Peyer's patch (tissue), 4 donors: ENCODE measurements around the gene MLYCD. TPM values are rescaled to one million over a fixed set of nuclear protein-coding genes. Genes with fewer than 3 reads are reported as not detected.

Source experiments
- DNase-seq, 3 donors: peaks; one replicate each; pipeline ENCODE4 v3.0.0-alpha.2; 2017 to 2019
- H3K27ac ChIP-seq, 4 donors: fragments of 200-600 bp; sonication (generic); one replicate each; pipeline ENCODE4 v1.5.1; 2016 to 2019
- H3K27me3 ChIP-seq, 2 donors: fragments of 200-600 bp; sonication (generic); one replicate each; pipeline ENCODE4 v1.5.1; 2019
- H3K36me3 ChIP-seq, 3 donors: fragments of 200-600 bp; sonication (generic); one replicate each; pipeline ENCODE4 v1.5.1; 2016 to 2019
- H3K4me1 ChIP-seq, 4 donors: fragments of 200-600 bp; sonication (generic); one replicate each; pipeline ENCODE4 v1.5.1; 2016 to 2019
- H3K4me3 ChIP-seq, 4 donors: fragments of 200-600 bp; sonication (generic); 1 replicate in 3 of 4; 2 replicates in 1 of 4; pipeline ENCODE4 v1.5.1; 2016 to 2019; ENCODE audit warnings: mild to moderate bottlenecking in 1 of 4
- H3K9me3 ChIP-seq, 4 donors: fragments of 200-600 bp; sonication (generic); one replicate each; pipeline ENCODE4 v1.5.1; 2016 to 2019; ENCODE audit warnings: mild to moderate bottlenecking in 1 of 4
- POLR2A ChIP-seq, 2 donors: fragments of 450-650 bp; IDR thresholded peaks; one replicate each; pipeline ENCODE4 v1.5.1; 2017; ENCODE audit warnings: antibody characterized with exemption in 2 of 2, mild to moderate bottlenecking in 2 of 2, moderate library complexity in 2 of 2
- total RNA-seq, 4 donors: library from RNA; depleted of rRNA; stranded (reverse); fragments of >200 nt; gene quantifications; one replicate each; pipeline ENCODE4 v1.1.0, GENCODE V29; 2016
- TF ChIP-seq, protein P1 (sequence below), 6 experiments: fragments of 450-650 bp in 4 of 6; fragments of 200-600 bp in 2 of 6; sonication (generic) in 1 of 6; IDR thresholded peaks; one replicate each; pipeline ENCODE4 v1.5.1; 2017 to 2019; ENCODE audit warnings: antibody characterized with exemption in 6 of 6, mild to moderate bottlenecking in 3 of 6, moderate library complexity in 1 of 6

MLYCD gene
- total RNA-seq, 4 donors from 2014 or later: 13.5 to 31.4 (median 31.0) TPM

DNA sequence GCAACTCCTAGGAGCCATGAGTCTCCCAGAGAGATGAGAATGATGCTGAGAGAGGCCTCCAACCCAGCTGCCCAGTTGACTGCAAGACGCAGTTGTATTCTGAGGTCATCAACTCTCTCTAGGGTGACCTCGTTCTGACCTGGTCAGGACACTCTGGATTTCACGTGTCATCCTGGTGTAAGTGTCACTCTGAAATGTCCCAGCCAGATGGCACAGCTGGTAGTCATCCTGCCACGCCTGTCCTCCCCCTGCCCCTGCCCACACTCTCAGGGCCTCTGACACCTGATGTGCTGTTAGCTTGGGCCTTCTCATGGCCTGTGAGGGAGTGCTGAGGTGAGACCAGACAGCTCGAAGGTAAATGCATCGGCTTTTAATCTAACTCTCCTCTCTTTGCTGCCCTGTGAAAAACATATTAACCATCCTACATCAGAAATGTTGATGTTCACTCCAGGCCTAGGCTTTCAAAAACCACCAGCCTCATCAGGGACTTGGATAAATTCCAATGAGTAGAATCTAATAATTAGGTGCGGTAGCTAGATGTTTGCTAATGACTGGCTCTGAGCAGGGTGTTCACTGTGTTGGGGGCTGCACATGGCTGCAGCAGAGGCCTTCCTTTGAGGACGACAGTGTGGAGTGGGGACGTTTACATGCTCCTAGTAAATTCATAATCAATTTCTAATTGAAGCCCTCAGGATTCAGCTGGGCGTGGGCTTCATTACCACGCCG is 13.8 kb downstream of the MLYCD start:
- H3K27me3 ChIP-seq: no peaks in the 10 kb centered on the region
- H3K4me3 ChIP-seq: no peak overlapping the region
- H3K9me3 ChIP-seq: no peaks in the 10 kb centered on the region
- H3K27ac ChIP-seq: no peak overlapping the region
- peaks cover 0 to 82% (median 7%) of the 10 kb centered on the region in 3 donors for H3K36me3 ChIP-seq
- TF ChIP-seq, protein P1, sequence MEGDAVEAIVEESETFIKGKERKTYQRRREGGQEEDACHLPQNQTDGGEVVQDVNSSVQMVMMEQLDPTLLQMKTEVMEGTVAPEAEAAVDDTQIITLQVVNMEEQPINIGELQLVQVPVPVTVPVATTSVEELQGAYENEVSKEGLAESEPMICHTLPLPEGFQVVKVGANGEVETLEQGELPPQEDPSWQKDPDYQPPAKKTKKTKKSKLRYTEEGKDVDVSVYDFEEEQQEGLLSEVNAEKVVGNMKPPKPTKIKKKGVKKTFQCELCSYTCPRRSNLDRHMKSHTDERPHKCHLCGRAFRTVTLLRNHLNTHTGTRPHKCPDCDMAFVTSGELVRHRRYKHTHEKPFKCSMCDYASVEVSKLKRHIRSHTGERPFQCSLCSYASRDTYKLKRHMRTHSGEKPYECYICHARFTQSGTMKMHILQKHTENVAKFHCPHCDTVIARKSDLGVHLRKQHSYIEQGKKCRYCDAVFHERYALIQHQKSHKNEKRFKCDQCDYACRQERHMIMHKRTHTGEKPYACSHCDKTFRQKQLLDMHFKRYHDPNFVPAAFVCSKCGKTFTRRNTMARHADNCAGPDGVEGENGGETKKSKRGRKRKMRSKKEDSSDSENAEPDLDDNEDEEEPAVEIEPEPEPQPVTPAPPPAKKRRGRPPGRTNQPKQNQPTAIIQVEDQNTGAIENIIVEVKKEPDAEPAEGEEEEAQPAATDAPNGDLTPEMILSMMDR (IDR thresholded peaks at IDR 0.05): no peak
- TF ChIP-seq POLR2A (IDR thresholded peaks at IDR 0.05): no peak
- no peaks in the 10 kb centered on the region for H3K4me1 ChIP-seq
- no peak for DNase-seq

DNA sequence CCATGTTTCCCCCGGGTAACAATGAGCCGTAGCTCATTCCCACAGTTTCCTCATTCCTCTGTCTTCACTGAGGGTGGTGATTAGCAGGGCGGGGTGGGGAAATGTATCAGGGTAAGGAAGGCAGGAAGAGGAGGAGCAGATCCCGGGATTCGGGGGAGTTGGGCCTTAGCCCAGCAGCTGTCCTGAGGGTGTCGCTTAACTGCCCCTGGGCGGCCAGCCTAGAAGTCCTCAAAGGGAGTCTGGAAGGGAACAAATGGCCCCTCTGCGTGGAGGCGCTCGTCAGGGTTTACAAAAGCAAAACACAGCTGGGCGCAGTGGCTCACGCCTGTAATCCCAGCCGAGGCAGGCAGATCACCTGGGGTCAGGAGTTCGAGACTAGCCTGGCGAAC is 14.3 kb downstream of the MLYCD start:
- TF ChIP-seq, protein P1 (IDR thresholded peaks at IDR 0.05): no peak
- no peak for TF ChIP-seq POLR2A (IDR thresholded peaks at IDR 0.05)

GRCh38 chr16:83914091-83914710 is 15.3 kb downstream of the MLYCD start:
- Histone ChIP-seq H3K36me3 (peaks cover 0 to 83% (median 7%) of the 10 kb centered on the region in 3 donors), H3K4me1 (no peaks in the 10 kb centered on the region), H3K27ac (no peak overlapping the region), H3K4me3 (no peak overlapping the region), H3K9me3 (no peaks in the 10 kb centered on the region), H3K27me3 (no peaks in the 10 kb centered on the region)
- no peak for DNase-seq
- TF ChIP-seq, protein P1 (IDR thresholded peaks at IDR 0.05): no peak
- no peak for TF ChIP-seq POLR2A (IDR thresholded peaks at IDR 0.05)

More for the DNA sequence above, 14.3 kb downstream of the MLYCD start:
- Histone ChIP-seq H3K27me3 (no peaks in the 10 kb centered on the region), H3K27ac (no peak overlapping the region), H3K4me3 (no peak overlapping the region), H3K36me3 (peaks cover 0 to 82% (median 7%) of the 10 kb centered on the region in 3 donors), H3K9me3 (no peaks in the 10 kb centered on the region), H3K4me1 (no peaks in the 10 kb centered on the region)
- no peak for DNase-seq

DNA sequence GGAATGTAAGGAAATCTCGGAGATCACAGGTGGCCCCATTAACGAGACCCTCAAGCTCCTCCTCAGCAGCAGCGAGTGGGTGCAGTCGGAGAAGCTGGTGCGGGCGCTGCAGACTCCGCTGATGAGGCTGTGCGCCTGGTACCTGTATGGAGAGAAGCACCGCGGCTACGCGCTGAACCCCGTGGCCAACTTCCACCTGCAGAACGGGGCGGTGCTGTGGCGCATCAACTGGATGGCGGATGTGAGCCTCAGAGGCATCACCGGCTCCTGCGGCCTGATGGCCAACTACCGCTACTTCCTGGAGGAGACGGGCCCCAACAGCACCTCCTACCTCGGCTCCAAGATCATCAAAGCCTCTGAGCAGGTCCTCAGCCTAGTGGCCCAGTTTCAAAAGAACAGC is 16.2 kb downstream of the MLYCD start:
- Histone ChIP-seq H3K4me1 (no peaks in the 10 kb centered on the region), H3K36me3 (peaks cover 0 to 88% (median 7%) of the 10 kb centered on the region in 3 donors), H3K4me3 (no peak overlapping the region)

GRCh38 chr16:83915491-83915890 is 16.6 kb downstream of the MLYCD start:
- TF ChIP-seq POLR2A (IDR thresholded peaks at IDR 0.05): no peak
- TF ChIP-seq, protein P1 (IDR thresholded peaks at IDR 0.05): no peak
- no peak for DNase-seq
- Histone ChIP-seq H3K36me3 (peaks cover 0 to 85% (median 7%) of the 10 kb centered on the region in 3 donors), H3K4me3 (no peak overlapping the region), H3K9me3 (no peaks in the 10 kb centered on the region), H3K27ac (no peak overlapping the region), H3K27me3 (no peaks in the 10 kb centered on the region), H3K4me1 (no peaks in the 10 kb centered on the region)

More for the DNA sequence above, 16.2 kb downstream of the MLYCD start:
- no peak for DNase-seq
- Histone ChIP-seq H3K9me3 (no peaks in the 10 kb centered on the region), H3K27ac (no peak overlapping the region), H3K27me3 (no peaks in the 10 kb centered on the region)
- TF ChIP-seq, protein P1 (IDR thresholded peaks at IDR 0.05): no peak
